SK-N-SH treated with all-trans-retinoic acid at 6 μM for 48 hours (cell line): ENCODE results near the gene CDCA4.

Experiments
- ATAC-seq: fragments of 200-7000 bp; cut with Tn5 transposase; 3 replicates; pipeline ENCODE4 v1.9.1; 2020; ENCODE audit warnings: mild to moderate bottlenecking, moderate library complexity
- ARNTL ChIP-seq: fragments of 450-650 bp; formaldehyde crosslinking; IDR thresholded peaks from 2 replicates; pipeline ENCODE4 v1.5.0; 2020; ENCODE audit warnings: low read depth, mild to moderate bottlenecking, moderate library complexity, borderline replicate concordance
- BACH2 ChIP-seq: fragments of 250-450 bp; sonication (Bioruptor Pico); IDR thresholded peaks from 2 replicates; pipeline ENCODE4 v1.9.0; 2021; ENCODE audit warnings: mild to moderate bottlenecking, borderline replicate concordance
- CSDC2 ChIP-seq: fragments of 250-450 bp; sonication (Bioruptor Pico); IDR thresholded peaks from 2 replicates; pipeline ENCODE4 v1.5.0; 2020; ENCODE audit warnings: mild to moderate bottlenecking, moderate library complexity
- OSR1 ChIP-seq: fragments of 250-450 bp; sonication (Bioruptor Pico); IDR thresholded peaks from 2 replicates; pipeline ENCODE4 v1.8.0; 2022; ENCODE audit warnings: moderate library complexity, mild to moderate bottlenecking, inconsistent platforms
- PPARA ChIP-seq: fragments of 250-450 bp; sonication (Bioruptor Pico); IDR thresholded peaks from 2 replicates; pipeline ENCODE4 v1.5.0; 2020; ENCODE audit warnings: mild to moderate bottlenecking, borderline replicate concordance
- RARB ChIP-seq: fragments of 250-450 bp; sonication (Bioruptor Pico); IDR thresholded peaks from 2 replicates; pipeline ENCODE4 v1.8.0; 2021; ENCODE audit warnings: mild to moderate bottlenecking, moderate library complexity
- TCF4 ChIP-seq: fragments of 250-450 bp; sonication (Bioruptor Pico); IDR thresholded peaks from 2 replicates; pipeline ENCODE4 v1.8.0; 2021; ENCODE audit warnings: mild to moderate bottlenecking, moderate library complexity, borderline replicate concordance
- TOX ChIP-seq: fragments of 250-450 bp; sonication (Bioruptor Pico); IDR thresholded peaks from 2 replicates; pipeline ENCODE4 v1.8.0; 2021; ENCODE audit warnings: mild to moderate bottlenecking, moderate library complexity, borderline replicate concordance
- ZC3H10 ChIP-seq: fragments of 250-450 bp; sonication (Bioruptor Pico); IDR thresholded peaks from 2 replicates; pipeline ENCODE4 v1.5.1; 2021; ENCODE audit warnings: mild to moderate bottlenecking, moderate library complexity
- ZFP3 ChIP-seq: fragments of 250-450 bp; sonication (Bioruptor Pico); IDR thresholded peaks from 2 replicates; pipeline ENCODE4 v1.5.0; 2020; ENCODE audit warnings: mild to moderate bottlenecking, moderate library complexity
- ZFP30 ChIP-seq: fragments of 450-650 bp; formaldehyde crosslinking; IDR thresholded peaks from 2 replicates; pipeline ENCODE4 v1.5.0; 2022; ENCODE audit warnings: mild to moderate bottlenecking, moderate library complexity
- ZNF565 ChIP-seq: fragments of 450-650 bp; formaldehyde crosslinking; conservative IDR thresholded peaks from 2 replicates; pipeline ENCODE4 v1.5.0; 2020; ENCODE audit warnings: low read depth, mild to moderate bottlenecking, moderate library complexity
- ZNF70 ChIP-seq: fragments of 450-650 bp; formaldehyde crosslinking; IDR thresholded peaks from 2 replicates; pipeline ENCODE4 v1.5.0; 2020; ENCODE audit warnings: mild to moderate bottlenecking, moderate library complexity
- ZNF8 ChIP-seq: fragments of 450-650 bp; formaldehyde crosslinking; IDR thresholded peaks from 2 replicates; pipeline ENCODE4 v1.5.0; 2020; ENCODE audit warnings: mild to moderate bottlenecking, moderate library complexity
- TF ChIP-seq, protein P1 (sequence below): fragments of 250-450 bp; sonication (Bioruptor Pico); IDR thresholded peaks from 2 replicates; pipeline ENCODE4 v1.8.0; 2021; ENCODE audit warnings: low read depth, mild to moderate bottlenecking, moderate library complexity, borderline replicate concordance
- TF ChIP-seq, protein P2 (sequence below): fragments of 250-450 bp; sonication (Bioruptor Pico); IDR thresholded peaks from 2 replicates; pipeline ENCODE4 v1.5.0; 2020; ENCODE audit warnings: mild to moderate bottlenecking, moderate library complexity
- TF ChIP-seq, protein P3 (sequence below): fragments of 250-450 bp; sonication (Bioruptor Pico); IDR thresholded peaks from 2 replicates; pipeline ENCODE4 v1.8.0; 2020; ENCODE audit warnings: mild to moderate bottlenecking, moderate library complexity, borderline replicate concordance
- TF ChIP-seq, protein P4 (sequence below): fragments of 250-450 bp; sonication (Bioruptor Pico); IDR thresholded peaks from 2 replicates; pipeline ENCODE4 v1.5.1; 2020; ENCODE audit warnings: low read depth, mild to moderate bottlenecking, moderate library complexity

Gene CDCA4

DNA sequence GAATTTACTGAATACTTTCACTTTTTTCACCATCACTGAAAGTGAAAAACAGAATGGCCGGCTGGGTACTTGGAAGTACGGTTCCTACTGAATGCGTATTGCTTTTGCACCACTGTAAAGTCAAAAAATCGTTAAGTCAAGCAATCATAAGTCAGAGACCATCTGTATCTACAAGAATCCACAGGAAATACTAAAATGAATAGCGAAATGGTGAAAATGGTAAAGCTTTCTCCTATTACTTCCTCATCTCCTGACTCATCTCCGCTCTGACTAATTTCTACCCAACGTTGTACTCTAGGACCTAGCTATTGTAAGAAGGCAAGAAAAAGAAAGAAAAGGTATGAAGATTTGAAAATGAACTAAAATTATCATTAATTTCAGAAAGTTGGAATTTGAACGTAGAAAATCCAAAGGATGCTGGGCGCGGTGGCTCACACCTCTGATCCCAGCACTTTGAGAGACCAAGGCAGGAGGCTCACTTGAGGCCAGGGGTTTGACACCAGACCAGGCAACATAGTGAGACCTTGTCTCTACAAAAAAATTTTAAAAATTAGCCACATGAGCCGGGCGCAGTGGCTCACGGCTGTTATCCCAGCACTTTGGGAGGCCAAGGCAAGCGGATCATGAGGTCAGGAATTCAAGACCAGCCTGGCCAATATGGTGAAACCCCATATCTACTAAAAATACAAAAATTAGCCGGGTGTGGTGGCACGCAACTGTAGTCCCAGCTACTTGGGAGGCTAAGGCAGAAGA, 5.3 kb upstream of the CDCA4 start (continued):
- TF ChIP-seq, protein P1, sequence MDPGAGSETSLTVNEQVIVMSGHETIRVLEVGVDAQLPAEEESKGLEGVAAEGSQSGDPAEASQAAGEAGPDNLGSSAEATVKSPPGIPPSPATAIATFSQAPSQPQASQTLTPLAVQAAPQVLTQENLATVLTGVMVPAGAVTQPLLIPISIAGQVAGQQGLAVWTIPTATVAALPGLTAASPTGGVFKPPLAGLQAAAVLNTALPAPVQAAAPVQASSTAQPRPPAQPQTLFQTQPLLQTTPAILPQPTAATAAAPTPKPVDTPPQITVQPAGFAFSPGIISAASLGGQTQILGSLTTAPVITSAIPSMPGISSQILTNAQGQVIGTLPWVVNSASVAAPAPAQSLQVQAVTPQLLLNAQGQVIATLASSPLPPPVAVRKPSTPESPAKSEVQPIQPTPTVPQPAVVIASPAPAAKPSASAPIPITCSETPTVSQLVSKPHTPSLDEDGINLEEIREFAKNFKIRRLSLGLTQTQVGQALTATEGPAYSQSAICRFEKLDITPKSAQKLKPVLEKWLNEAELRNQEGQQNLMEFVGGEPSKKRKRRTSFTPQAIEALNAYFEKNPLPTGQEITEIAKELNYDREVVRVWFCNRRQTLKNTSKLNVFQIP (CRISPR knock-in tag), result no peak
- no peak for TF ChIP-seq BACH2
- TF ChIP-seq, all 23 proteins: peak for 0

DNA sequence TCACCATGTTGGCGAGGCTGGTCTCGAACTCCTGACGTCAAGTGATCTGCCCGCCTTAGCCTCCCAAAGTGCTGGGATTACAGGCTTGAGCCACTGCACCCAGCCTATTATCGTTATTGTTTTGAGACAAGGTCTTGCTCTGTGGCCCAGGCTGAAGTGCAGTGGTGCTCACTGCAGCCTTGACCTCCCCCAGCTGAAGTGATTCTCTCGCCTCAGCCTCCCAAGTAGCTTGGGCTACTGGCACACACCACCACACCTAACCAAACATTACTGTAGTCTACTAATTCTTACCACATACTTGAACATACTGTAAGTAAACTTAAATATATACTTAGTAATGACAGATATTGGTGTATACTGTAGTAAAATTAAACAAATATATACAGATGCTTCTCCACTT, 4.5 kb upstream of the CDCA4 start:
- TF ChIP-seq ZC3H10 (CRISPR knock-in tag) (no peak), TOX (CRISPR knock-in tag) (no peak), TCF4 (CRISPR knock-in tag) (no peak), PPARA (CRISPR knock-in tag) (no peak), ZNF70 (CRISPR knock-in tag) (no peak), CSDC2 (CRISPR knock-in tag) (no peak), ZNF565 (CRISPR knock-in tag) (no peak), RARB (CRISPR knock-in tag) (no peak), ZFP30 (CRISPR knock-in tag) (no peak), OSR1 (CRISPR knock-in tag) (no peak), ARNTL (no peak), BACH2 (no peak), ZNF8 (CRISPR knock-in tag) (no peak)
- TF ChIP-seq, protein P2, sequence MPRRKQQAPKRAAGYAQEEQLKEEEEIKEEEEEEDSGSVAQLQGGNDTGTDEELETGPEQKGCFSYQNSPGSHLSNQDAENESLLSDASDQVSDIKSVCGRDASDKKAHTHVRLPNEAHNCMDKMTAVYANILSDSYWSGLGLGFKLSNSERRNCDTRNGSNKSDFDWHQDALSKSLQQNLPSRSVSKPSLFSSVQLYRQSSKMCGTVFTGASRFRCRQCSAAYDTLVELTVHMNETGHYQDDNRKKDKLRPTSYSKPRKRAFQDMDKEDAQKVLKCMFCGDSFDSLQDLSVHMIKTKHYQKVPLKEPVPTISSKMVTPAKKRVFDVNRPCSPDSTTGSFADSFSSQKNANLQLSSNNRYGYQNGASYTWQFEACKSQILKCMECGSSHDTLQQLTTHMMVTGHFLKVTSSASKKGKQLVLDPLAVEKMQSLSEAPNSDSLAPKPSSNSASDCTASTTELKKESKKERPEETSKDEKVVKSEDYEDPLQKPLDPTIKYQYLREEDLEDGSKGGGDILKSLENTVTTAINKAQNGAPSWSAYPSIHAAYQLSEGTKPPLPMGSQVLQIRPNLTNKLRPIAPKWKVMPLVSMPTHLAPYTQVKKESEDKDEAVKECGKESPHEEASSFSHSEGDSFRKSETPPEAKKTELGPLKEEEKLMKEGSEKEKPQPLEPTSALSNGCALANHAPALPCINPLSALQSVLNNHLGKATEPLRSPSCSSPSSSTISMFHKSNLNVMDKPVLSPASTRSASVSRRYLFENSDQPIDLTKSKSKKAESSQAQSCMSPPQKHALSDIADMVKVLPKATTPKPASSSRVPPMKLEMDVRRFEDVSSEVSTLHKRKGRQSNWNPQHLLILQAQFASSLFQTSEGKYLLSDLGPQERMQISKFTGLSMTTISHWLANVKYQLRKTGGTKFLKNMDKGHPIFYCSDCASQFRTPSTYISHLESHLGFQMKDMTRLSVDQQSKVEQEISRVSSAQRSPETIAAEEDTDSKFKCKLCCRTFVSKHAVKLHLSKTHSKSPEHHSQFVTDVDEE (CRISPR knock-in tag), result no peak
- TF ChIP-seq, protein P1 (CRISPR knock-in tag), result no peak
- TF ChIP-seq, protein P3, sequence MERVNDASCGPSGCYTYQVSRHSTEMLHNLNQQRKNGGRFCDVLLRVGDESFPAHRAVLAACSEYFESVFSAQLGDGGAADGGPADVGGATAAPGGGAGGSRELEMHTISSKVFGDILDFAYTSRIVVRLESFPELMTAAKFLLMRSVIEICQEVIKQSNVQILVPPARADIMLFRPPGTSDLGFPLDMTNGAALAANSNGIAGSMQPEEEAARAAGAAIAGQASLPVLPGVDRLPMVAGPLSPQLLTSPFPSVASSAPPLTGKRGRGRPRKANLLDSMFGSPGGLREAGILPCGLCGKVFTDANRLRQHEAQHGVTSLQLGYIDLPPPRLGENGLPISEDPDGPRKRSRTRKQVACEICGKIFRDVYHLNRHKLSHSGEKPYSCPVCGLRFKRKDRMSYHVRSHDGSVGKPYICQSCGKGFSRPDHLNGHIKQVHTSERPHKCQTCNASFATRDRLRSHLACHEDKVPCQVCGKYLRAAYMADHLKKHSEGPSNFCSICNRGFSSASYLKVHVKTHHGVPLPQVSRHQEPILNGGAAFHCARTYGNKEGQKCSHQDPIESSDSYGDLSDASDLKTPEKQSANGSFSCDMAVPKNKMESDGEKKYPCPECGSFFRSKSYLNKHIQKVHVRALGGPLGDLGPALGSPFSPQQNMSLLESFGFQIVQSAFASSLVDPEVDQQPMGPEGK (CRISPR knock-in tag), result no peak
- TF ChIP-seq, protein P4, sequence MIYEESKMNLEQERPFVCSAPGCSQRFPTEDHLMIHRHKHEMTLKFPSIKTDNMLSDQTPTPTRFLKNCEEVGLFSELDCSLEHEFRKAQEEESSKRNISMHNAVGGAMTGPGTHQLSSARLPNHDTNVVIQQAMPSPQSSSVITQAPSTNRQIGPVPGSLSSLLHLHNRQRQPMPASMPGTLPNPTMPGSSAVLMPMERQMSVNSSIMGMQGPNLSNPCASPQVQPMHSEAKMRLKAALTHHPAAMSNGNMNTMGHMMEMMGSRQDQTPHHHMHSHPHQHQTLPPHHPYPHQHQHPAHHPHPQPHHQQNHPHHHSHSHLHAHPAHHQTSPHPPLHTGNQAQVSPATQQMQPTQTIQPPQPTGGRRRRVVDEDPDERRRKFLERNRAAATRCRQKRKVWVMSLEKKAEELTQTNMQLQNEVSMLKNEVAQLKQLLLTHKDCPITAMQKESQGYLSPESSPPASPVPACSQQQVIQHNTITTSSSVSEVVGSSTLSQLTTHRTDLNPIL (CRISPR knock-in tag), result no peak
- no peak for ATAC-seq

DNA sequence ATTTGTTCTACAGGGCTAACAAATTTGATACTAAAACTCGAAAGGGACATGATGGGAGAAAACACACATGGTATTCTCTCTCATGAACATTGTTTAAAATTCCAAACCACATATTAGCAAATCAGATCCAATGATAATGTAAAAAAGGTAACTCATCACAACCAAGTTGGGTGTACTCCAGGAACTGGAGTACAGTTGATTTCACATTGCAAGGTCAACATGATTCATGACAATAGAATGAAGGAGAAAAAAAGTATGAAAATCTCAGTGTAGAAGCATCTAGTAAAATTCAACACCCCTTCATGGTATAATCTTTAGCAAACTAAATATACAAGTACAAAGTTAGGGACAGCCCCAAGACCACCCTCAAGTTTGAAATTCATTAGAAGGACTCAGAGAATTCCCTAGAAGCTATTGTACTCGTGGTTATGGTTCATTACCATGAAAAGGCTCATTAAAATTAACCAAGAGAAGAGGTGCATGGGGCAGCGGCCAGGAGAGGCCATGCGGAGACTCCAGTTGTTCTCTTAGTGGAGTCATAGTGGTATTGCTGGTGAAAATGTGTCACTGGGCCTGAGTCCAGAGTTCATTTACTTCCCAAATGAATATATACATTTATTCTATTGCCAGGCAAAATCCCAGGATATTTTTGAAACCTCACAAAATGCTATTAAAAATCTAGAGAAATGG, 3.1 kb upstream of the CDCA4 start:
- no peak for TF ChIP-seq TOX (CRISPR knock-in tag)
- no peak for TF ChIP-seq ZNF565 (CRISPR knock-in tag)
- TF ChIP-seq, protein P3 (CRISPR knock-in tag), result no peak; the same call in 1 of the 2 replicates
- no peak for TF ChIP-seq ZFP3 (CRISPR knock-in tag)
- TF ChIP-seq BACH2, result no peak
- TF ChIP-seq, all 23 proteins: peak for 0
- ATAC-seq, result no peak
